Trophoblast cell (in vitro differentiated cells and primary cell): ENCODE results near the gene PLA2G4C.

Experiments used
- DNase-seq, 2 donors: peaks; one replicate each; pipeline ENCODE4 v3.0.0-alpha.2; 2016
- H2AFZ ChIP-seq: 2 replicates; pipeline ENCODE4 v1.6.1; 2013; ENCODE audit warnings: low read length, moderate library complexity, mild to moderate bottlenecking; ENCODE audit not compliant: insufficient read depth, poor library complexity
- H2AK5ac ChIP-seq: 2 replicates; pipeline ENCODE4 v1.6.1; 2013; ENCODE audit warnings: mild to moderate bottlenecking, low read length
- H2BK120ac ChIP-seq: 2 replicates; pipeline ENCODE4 v1.6.1; 2013; ENCODE audit warnings: low read length, mild to moderate bottlenecking, moderate library complexity; ENCODE audit not compliant: insufficient read depth, poor library complexity
- H2BK12ac ChIP-seq: 2 replicates; pipeline ENCODE4 v1.6.1; 2013; ENCODE audit warnings: mild to moderate bottlenecking, low read length, moderate library complexity
- H2BK5ac ChIP-seq: 2 replicates; pipeline ENCODE4 v1.6.1; 2013; ENCODE audit warnings: low read length, low read depth, moderate library complexity, mild to moderate bottlenecking; ENCODE audit not compliant: poor library complexity
- H3K14ac ChIP-seq: 2 replicates; pipeline ENCODE4 v1.6.1; 2013; ENCODE audit warnings: mild to moderate bottlenecking, low read length
- H3K18ac ChIP-seq: 2 replicates; pipeline ENCODE4 v1.6.1; 2013; ENCODE audit warnings: mild to moderate bottlenecking, low read length
- H3K23ac ChIP-seq: 2 replicates; pipeline ENCODE4 v1.6.1; 2013; ENCODE audit warnings: low read length
- H3K27ac ChIP-seq: 2 replicates; pipeline ENCODE4 v1.5.1; 2013; ENCODE audit warnings: low read depth, mild to moderate bottlenecking, inconsistent platforms, low read length, moderate library complexity
- H3K27me3 ChIP-seq: 2 replicates; pipeline ENCODE4 v1.6.1; 2013; ENCODE audit warnings: inconsistent platforms, mild to moderate bottlenecking, low read length, moderate library complexity; ENCODE audit not compliant: insufficient read depth
- H3K36me3 ChIP-seq, 2 experiments: 1 replicate in 1 of 2; 2 replicates in 1 of 2; pipeline ENCODE4 v1.6.1; 2013; ENCODE audit warnings: low read length in 2 of 2, mild to moderate bottlenecking in 2 of 2, moderate library complexity in 1 of 2; ENCODE audit not compliant: insufficient read depth in 2 of 2, control insufficient read depth in 1 of 2
- H3K4ac ChIP-seq: 2 replicates; pipeline ENCODE4 v1.6.1; 2013; ENCODE audit warnings: low read depth, mild to moderate bottlenecking, low read length, moderate library complexity
- H3K4me1 ChIP-seq, 2 experiments: 1 replicate in 1 of 2; 2 replicates in 1 of 2; pipeline ENCODE4 v1.6.1; 2013; ENCODE audit warnings: low read length in 2 of 2, mild to moderate bottlenecking in 2 of 2, moderate library complexity in 1 of 2; ENCODE audit not compliant: insufficient read depth in 2 of 2, control insufficient read depth in 1 of 2
- H3K4me2 ChIP-seq: 2 replicates; pipeline ENCODE4 v1.6.1; 2013; ENCODE audit warnings: inconsistent platforms, mild to moderate bottlenecking, low read length, moderate library complexity
- H3K4me3 ChIP-seq: 2 replicates; pipeline ENCODE4 v1.5.1; 2013; ENCODE audit warnings: mild to moderate bottlenecking, low read depth, low read length, inconsistent platforms
- H3K79me1 ChIP-seq: one replicate; pipeline ENCODE4 v1.6.1; 2013; ENCODE audit warnings: low read length
- H3K79me2 ChIP-seq: 2 replicates; pipeline ENCODE4 v1.6.1; 2013; ENCODE audit warnings: low read length, mild to moderate bottlenecking; ENCODE audit not compliant: control insufficient read depth, insufficient read depth, poor library complexity
- H3K9ac ChIP-seq: 2 replicates; pipeline ENCODE4 v1.6.1; 2013; ENCODE audit warnings: mild to moderate bottlenecking, low read length
- H3K9me3 ChIP-seq: 2 replicates; pipeline ENCODE4 v1.6.1; 2013; ENCODE audit warnings: low read depth, mild to moderate bottlenecking, control low read depth, inconsistent platforms, low read length; ENCODE audit not compliant: insufficient read depth
- H4K12ac ChIP-seq: 2 replicates; pipeline ENCODE4 v1.6.1; 2013; ENCODE audit warnings: low read depth, mild to moderate bottlenecking, low read length, moderate library complexity
- H4K8ac ChIP-seq: 2 replicates; pipeline ENCODE4 v1.6.1; 2013; ENCODE audit warnings: low read depth, mild to moderate bottlenecking, low read length, moderate library complexity
- H4K91ac ChIP-seq: one replicate; pipeline ENCODE4 v1.6.1; 2013; ENCODE audit warnings: low read depth, mild to moderate bottlenecking, low read length, moderate library complexity
- WGBS: extraction: QIAGEN DNeasy Blood & Tissue Kit; methylation state at CpG from one replicate; pipeline ENCODE4 v1.1.7; 2013; ENCODE audit warnings: missing lambda C conversion rate; ENCODE audit not compliant: insufficient read length, insufficient coverage; ENCODE audit errors: extremely low coverage; 5-methylcytosine and 5-hydroxymethylcytosine counted together

The PLA2G4C gene

DNA sequence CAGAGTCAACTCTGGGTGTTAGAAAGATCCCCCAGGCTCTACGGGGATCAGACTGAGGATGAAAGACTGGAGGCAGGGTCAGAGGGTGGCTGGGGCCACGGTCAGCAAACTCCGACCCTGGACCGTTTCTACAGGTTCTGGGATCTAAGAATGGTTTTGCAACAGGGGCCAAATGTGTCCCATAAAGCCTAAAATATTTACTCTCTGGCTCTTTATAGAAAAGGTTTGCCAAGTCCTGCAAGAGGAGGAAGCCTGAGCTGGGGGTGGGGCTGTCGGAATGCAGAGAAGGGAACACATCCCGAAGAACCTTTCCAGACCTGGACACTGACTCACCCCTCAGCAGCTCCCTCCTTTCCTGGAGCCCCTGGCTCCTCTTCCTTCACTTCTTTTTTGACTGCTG lies 38.8 kb upstream of the PLA2G4C start:
- no peak overlapping the region for H2BK12ac ChIP-seq
- H3K4me2 ChIP-seq = peak overlapping the region; percentile 26
- no peak overlapping the region for H3K4me3 ChIP-seq
- H3K14ac ChIP-seq = no peak overlapping the region
- no peak overlapping the region for H3K4ac ChIP-seq
- no peak overlapping the region for H2BK120ac ChIP-seq
- peaks cover 2% of the 10 kb centered on the region for H3K79me1 ChIP-seq
- H3K18ac ChIP-seq = no peak overlapping the region
- no peak overlapping the region for H3K9ac ChIP-seq
- H4K91ac ChIP-seq = no peak overlapping the region
- no peak for DNase-seq
- H2AK5ac ChIP-seq = no peak overlapping the region
- H3K4me1 ChIP-seq = peaks cover 4 to 7% of the 10 kb centered on the region in 2 experiments
- no peak overlapping the region for H2AFZ ChIP-seq
- H3K27me3 ChIP-seq = no peaks in the 10 kb centered on the region
- WGBS = no CpG with 5 or more reads among the region's 6 CpGs
- no peaks in the 10 kb centered on the region for H3K79me2 ChIP-seq
- peak overlapping the region; percentile 86 for H3K27ac ChIP-seq
- H4K8ac ChIP-seq = no peak overlapping the region
- H2BK5ac ChIP-seq = no peak overlapping the region
- peaks cover 46% of the 10 kb centered on the region in 2 experiments for H3K36me3 ChIP-seq
- peaks cover 2% of the 10 kb centered on the region for H3K9me3 ChIP-seq
- no peak overlapping the region for H4K12ac ChIP-seq
- H3K23ac ChIP-seq = no peak overlapping the region

DNA sequence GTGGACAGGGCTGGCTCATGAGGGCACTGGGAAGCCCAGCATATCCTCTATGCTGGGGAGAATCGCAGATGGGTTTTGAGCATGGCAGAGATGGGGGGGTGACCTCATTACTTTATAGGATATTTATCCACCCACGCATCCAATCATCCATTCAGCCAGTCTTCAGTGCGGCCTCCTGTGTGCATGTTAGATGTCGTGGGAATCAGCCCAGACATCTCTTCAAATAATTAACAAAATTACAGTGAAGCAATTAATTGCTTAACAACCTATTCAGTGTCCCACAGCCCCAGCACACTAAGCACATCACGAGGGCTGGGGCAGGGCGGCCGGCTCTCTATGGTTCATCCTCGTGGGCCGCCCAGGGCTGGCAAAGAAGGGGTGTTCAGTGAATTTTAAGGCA lies 38.0 kb upstream of the PLA2G4C start:
- Histone ChIP-seq H4K91ac (no peak overlapping the region), H3K23ac (no peak overlapping the region), H3K14ac (no peak overlapping the region), H3K4me2 (no peak overlapping the region), H4K8ac (no peak overlapping the region), H3K18ac (no peak overlapping the region), H3K36me3 (peaks cover 50 to 54% of the 10 kb centered on the region in 2 experiments), H3K9me3 (peaks cover 2% of the 10 kb centered on the region), H3K9ac (no peak overlapping the region), H2BK120ac (no peak overlapping the region), H3K79me2 (no peaks in the 10 kb centered on the region), H3K27me3 (no peaks in the 10 kb centered on the region), H3K79me1 (peaks cover 2% of the 10 kb centered on the region), H2BK5ac (no peak overlapping the region), H2BK12ac (no peak overlapping the region), H3K27ac (no peak overlapping the region), H4K12ac (no peak overlapping the region), H3K4me3 (no peak overlapping the region), H3K4ac (no peak overlapping the region), H3K4me1 (peaks cover 4 to 7% of the 10 kb centered on the region in 2 experiments), H2AFZ (no peak overlapping the region), H2AK5ac (no peak overlapping the region)
- WGBS = no CpG with 5 or more reads among the region's 9 CpGs
- DNase-seq = no peak

DNA sequence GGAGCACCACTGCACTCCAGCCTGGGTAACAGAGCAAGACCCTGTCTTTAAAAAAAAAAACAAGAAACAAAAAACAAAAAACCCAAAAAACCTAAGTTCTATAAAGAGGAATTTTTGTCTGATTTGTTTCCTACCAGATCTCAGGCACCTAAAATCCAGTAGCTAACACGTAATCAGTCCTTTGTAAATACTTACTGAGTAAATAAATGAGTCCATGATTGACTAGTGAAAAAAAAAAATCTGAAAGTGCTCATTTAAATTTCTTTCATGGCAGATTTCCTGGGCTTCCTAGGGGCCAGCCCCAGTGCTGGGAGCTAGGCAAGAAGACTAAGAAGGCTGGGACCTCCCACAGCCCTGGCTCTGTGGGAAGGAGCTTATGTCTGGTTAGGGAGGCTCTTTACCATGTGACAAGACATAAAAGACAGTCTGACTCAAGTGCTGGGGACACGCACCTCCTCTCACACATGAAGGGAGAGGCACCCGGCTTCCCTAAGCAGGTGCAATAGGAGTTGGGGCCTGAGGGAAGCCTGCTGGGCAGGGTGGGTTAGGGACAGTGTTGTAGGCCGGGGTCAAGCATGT lies 37.1 kb upstream of the PLA2G4C start:
- no peak overlapping the region for H4K8ac ChIP-seq
- no peak overlapping the region for H3K14ac ChIP-seq
- H4K12ac ChIP-seq = no peak overlapping the region
- peak overlapping the region; percentile 23 for H3K4me3 ChIP-seq
- H3K4ac ChIP-seq = no peak overlapping the region
- no peak overlapping the region for H3K4me2 ChIP-seq
- H3K27me3 ChIP-seq = no peaks in the 10 kb centered on the region
- no peak overlapping the region for H3K23ac ChIP-seq
- H3K4me1 ChIP-seq = peaks cover 4 to 7% of the 10 kb centered on the region in 2 experiments
- H2BK12ac ChIP-seq = no peak overlapping the region
- no CpG with 5 or more reads among the region's 4 CpGs for WGBS
- DNase-seq = no peak
- no peak overlapping the region for H2AFZ ChIP-seq
- peaks cover 2% of the 10 kb centered on the region for H3K79me1 ChIP-seq
- no peak overlapping the region for H3K9ac ChIP-seq
- peaks cover 59 to 61% of the 10 kb centered on the region in 2 experiments for H3K36me3 ChIP-seq
- H4K91ac ChIP-seq = no peak overlapping the region
- H3K18ac ChIP-seq = no peak overlapping the region
- H3K9me3 ChIP-seq = peaks cover 2% of the 10 kb centered on the region
- H2BK5ac ChIP-seq = no peak overlapping the region
- no peaks in the 10 kb centered on the region for H3K79me2 ChIP-seq
- no peak overlapping the region for H2BK120ac ChIP-seq
- H3K27ac ChIP-seq = no peak overlapping the region
- H2AK5ac ChIP-seq = no peak overlapping the region

DNA sequence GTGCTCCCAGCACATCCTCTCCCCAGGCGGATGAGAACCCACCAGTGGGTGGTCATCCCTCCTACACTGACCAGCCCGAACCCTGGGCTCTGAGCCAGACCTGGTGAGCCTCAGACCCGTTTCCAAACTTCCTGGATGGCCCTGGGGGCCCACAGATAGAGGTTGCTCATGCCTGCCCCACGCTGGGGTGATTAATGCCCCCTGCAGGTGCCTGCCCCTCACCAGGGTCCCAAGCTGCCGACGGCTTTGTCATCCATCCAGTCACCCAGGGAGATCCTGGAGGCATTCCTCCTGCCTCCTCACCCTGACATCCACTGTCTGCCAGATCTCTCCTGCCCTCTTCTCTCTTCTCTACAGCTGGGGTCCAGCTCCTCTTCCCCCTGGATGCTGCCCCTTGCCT lies 28.4 kb upstream of the PLA2G4C start:
- no peak overlapping the region for H3K9ac ChIP-seq
- H2BK12ac ChIP-seq = peak overlapping the region; percentile 44
- H3K9me3 ChIP-seq = no peaks in the 10 kb centered on the region
- peak overlapping the region; percentile 32 for H2AK5ac ChIP-seq
- no peak overlapping the region for H4K12ac ChIP-seq
- no peak overlapping the region for H3K4me3 ChIP-seq
- no peak overlapping the region for H3K14ac ChIP-seq
- H3K36me3 ChIP-seq = peaks cover 57 to 58% of the 10 kb centered on the region in 2 experiments
- no peak overlapping the region for H3K23ac ChIP-seq
- H3K18ac ChIP-seq = no peak overlapping the region
- H4K8ac ChIP-seq = no peak overlapping the region
- no peak overlapping the region for H3K4me2 ChIP-seq
- no peak overlapping the region for H3K4ac ChIP-seq
- no peak overlapping the region for H2BK120ac ChIP-seq
- no peak overlapping the region for H3K27ac ChIP-seq
- WGBS = no CpG with 5 or more reads among the region's 6 CpGs
- no peak overlapping the region for H2AFZ ChIP-seq
- no peak for DNase-seq
- peak overlapping the region; percentile 78 for H4K91ac ChIP-seq
- no peaks in the 10 kb centered on the region for H3K27me3 ChIP-seq
- H3K4me1 ChIP-seq = peaks cover 11 to 15% of the 10 kb centered on the region in 2 experiments
- H3K79me2 ChIP-seq = peaks cover 3% of the 10 kb centered on the region
- no peak overlapping the region for H2BK5ac ChIP-seq
- H3K79me1 ChIP-seq = peaks cover 7% of the 10 kb centered on the region
